Measurements from ENCODE around the gene RPL10. TPM values are rescaled to one million over a fixed set of nuclear protein-coding genes. Genes with fewer than 3 reads are reported as not detected.

The RPL10 gene
- total RNA-seq, 1 experiment from 2014 or later, result 3,401 TPM

GRCh38 chrX:154445776-154446175, 47.6 kb downstream of the RPL10 start:
- no peaks in the 10 kb centered on the region for H4K20me1 ChIP-seq (ENCODE audit: low read length)
- peaks cover 18% of the 10 kb centered on the region for H3K79me2 ChIP-seq (ENCODE audit: low read length)
- peaks cover 23% of the 10 kb centered on the region for H3K4me1 ChIP-seq (ENCODE audit: insufficient read depth, low read length)
- H3F3A ChIP-seq (ENCODE audit: low read length, unreplicated experiment), result no peaks in the 10 kb centered on the region
- H3K9ac ChIP-seq (ENCODE audit: low read length), result no peak overlapping the region
- no peak for DNase-seq
- no peak overlapping the region for H3K4me2 ChIP-seq (ENCODE audit: low read length)
- H3K27ac ChIP-seq (ENCODE audit: low read length), result no peak overlapping the region
- CTCF ChIA-PET, result no interaction called here
- BruUV-seq (replicated peaks), result no TSS peak
- no peaks in the 10 kb centered on the region for H3K9me3 ChIP-seq (ENCODE audit: low read length)
- TF ChIP-seq CTCF (conservative IDR thresholded peaks at IDR 0.05; ENCODE audit: low read depth, low read length) (no peak), EZH2phosphoT487 (IDR thresholded peaks at IDR 0.05; ENCODE audit: borderline replicate concordance, low read length) (no peak), EZH2 (IDR thresholded peaks at IDR 0.05; ENCODE audit: low read length, unreplicated experiment) (no peak)
- H3K36me3 ChIP-seq (ENCODE audit: low read depth, low read length), result peaks cover 10% of the 10 kb centered on the region; the same call in 1 of the 2 replicates
- H3K27me3 ChIP-seq (ENCODE audit: low read length), result no peaks in the 10 kb centered on the region
- H2AFZ ChIP-seq (ENCODE audit: low read length), result no peak overlapping the region
- POLR2A ChIA-PET (ENCODE audit: unreplicated experiment), result no interaction called here
- intact Hi-C loops (cut with micrococcal nuclease), result no loop called here
- no peak for ATAC-seq
- H3K9me2 ChIP-seq (replicated peaks; ENCODE audit: low read length), result no peaks in the 10 kb centered on the region
- no peak overlapping the region for H3K4me3 ChIP-seq (ENCODE audit: low read length)

- no peak for ATAC-seq
- H3K27ac ChIP-seq (ENCODE audit: low read length), result no peak overlapping the region
- no peaks in the 10 kb centered on the region for H3K9me2 ChIP-seq (replicated peaks; ENCODE audit: low read length)
- no peaks in the 10 kb centered on the region for H3K9me3 ChIP-seq (ENCODE audit: low read length)
- ChIA-PET POLR2A (ENCODE audit: unreplicated experiment) (no interaction called here), CTCF (no interaction called here)
- H3K4me3 ChIP-seq (ENCODE audit: low read length), result no peak overlapping the region
- no peaks in the 10 kb centered on the region for H3F3A ChIP-seq (ENCODE audit: low read length, unreplicated experiment)
- intact Hi-C loops (cut with micrococcal nuclease), result no loop called here
- no peak overlapping the region for H3K4me2 ChIP-seq (ENCODE audit: low read length)
- no peak for TF ChIP-seq EZH2 (IDR thresholded peaks at IDR 0.05; ENCODE audit: low read length, unreplicated experiment)
- no peak for TF ChIP-seq EZH2phosphoT487 (IDR thresholded peaks at IDR 0.05; ENCODE audit: borderline replicate concordance, low read length)
- no peak for TF ChIP-seq CTCF (conservative IDR thresholded peaks at IDR 0.05; ENCODE audit: low read depth, low read length)
- peaks cover 16% of the 10 kb centered on the region for H3K79me2 ChIP-seq (ENCODE audit: low read length)
- no peaks in the 10 kb centered on the region for H4K20me1 ChIP-seq (ENCODE audit: low read length)
- no TSS peak for BruUV-seq (replicated peaks)
- H3K27me3 ChIP-seq (ENCODE audit: low read length), result no peaks in the 10 kb centered on the region
- no peak for DNase-seq
- H3K4me1 ChIP-seq (ENCODE audit: insufficient read depth, low read length), result peaks cover 23% of the 10 kb centered on the region
- H3K36me3 ChIP-seq (ENCODE audit: low read depth, low read length), result peaks cover 10% of the 10 kb centered on the region; the same call in 1 of the 2 replicates
- no peak overlapping the region for H3K9ac ChIP-seq (ENCODE audit: low read length)
- no peak overlapping the region for H2AFZ ChIP-seq (ENCODE audit: low read length)
Observed at GRCh38 chrX:154446430-154446829, 48.3 kb downstream of the RPL10 start.

- Histone ChIP-seq H3K4me2 (ENCODE audit: low read length) (no peak overlapping the region), H3K9me2 (replicated peaks; ENCODE audit: low read length) (no peaks in the 10 kb centered on the region), H4K20me1 (ENCODE audit: low read length) (no peaks in the 10 kb centered on the region), H3F3A (ENCODE audit: low read length, unreplicated experiment) (no peaks in the 10 kb centered on the region), H3K9me3 (ENCODE audit: low read length) (no peaks in the 10 kb centered on the region), H3K4me3 (ENCODE audit: low read length) (no peak overlapping the region), H3K36me3 (ENCODE audit: low read depth, low read length) (peaks cover 6% of the 10 kb centered on the region; the same call in 1 of the 2 replicates), H3K27ac (ENCODE audit: low read length) (no peak overlapping the region), H3K79me2 (ENCODE audit: low read length) (peaks cover 16% of the 10 kb centered on the region), H2AFZ (ENCODE audit: low read length) (no peak overlapping the region), H3K4me1 (ENCODE audit: insufficient read depth, low read length) (peaks cover 12% of the 10 kb centered on the region), H3K27me3 (ENCODE audit: low read length) (no peaks in the 10 kb centered on the region), H3K9ac (ENCODE audit: low read length) (no peak overlapping the region)
- POLR2A ChIA-PET (ENCODE audit: unreplicated experiment), result no interaction called here
- CTCF ChIA-PET, result no interaction called here
- BruUV-seq (replicated peaks), result no TSS peak
- DNase-seq (no peak), ATAC-seq (no peak)
- no peak for TF ChIP-seq EZH2phosphoT487 (IDR thresholded peaks at IDR 0.05; ENCODE audit: borderline replicate concordance, low read length)
- no peak for TF ChIP-seq EZH2 (IDR thresholded peaks at IDR 0.05; ENCODE audit: low read length, unreplicated experiment)
- no peak for TF ChIP-seq CTCF (conservative IDR thresholded peaks at IDR 0.05; ENCODE audit: low read depth, low read length)
- intact Hi-C loops (cut with micrococcal nuclease), result no loop called here
Observed at GRCh38 chrX:154448484-154448883, 50.3 kb downstream of the RPL10 start.

Data from PC-3 (cell line).